Measurements from ENCODE around the gene ASPG. TPM values are rescaled to one million over a fixed set of nuclear protein-coding genes. Genes with fewer than 3 reads are reported as not detected.

ASPG gene
- total and polyA plus RNA-seq, 9 donors, result 0.37 to 2.5 (median 1.3) TPM

DNA sequence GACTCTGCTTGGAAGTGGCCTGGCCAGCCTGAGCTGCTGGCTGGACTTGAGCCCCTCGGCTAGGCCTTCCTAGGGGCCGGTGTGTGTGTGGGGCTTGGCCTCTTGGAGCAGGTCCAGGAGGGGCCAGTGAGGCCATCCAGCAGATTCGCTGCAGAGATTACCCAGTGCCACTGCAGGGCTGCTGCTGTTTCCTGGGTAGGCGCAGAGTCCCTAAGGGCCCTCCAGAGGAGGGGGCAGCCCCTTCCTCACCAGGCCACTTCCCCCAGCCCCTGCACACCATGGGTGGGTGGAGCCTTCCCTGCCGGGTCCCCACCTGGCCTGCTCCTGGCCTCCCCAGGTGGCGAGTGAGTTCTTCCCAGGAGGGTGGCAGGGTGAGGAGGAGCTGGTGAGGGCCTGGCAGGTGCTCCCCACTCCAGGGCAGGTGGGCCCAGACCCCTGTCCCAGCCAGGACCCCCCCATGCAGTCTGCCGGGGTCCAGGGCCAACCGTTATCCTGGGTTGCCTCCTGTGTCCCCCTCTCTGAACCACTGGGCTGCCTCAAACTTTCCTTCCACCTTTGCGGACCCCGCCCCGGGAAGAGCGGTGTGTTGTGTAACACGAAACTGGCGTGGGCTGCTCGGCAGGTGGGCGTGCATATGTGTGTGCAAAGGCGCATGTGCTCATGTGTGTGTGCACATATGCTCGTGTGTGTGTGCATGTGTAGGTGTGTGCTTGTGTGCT, 25.1 kb downstream of the ASPG start:
- no peak for DNase-seq
- H3K9me3 ChIP-seq (replicated peaks; ENCODE audit: control insufficient read depth, low read depth, low read length), result no peaks in the 10 kb centered on the region
- peaks cover 26% of the 10 kb centered on the region for H3K27me3 ChIP-seq (ENCODE audit: control insufficient read depth, insufficient read depth, low read length)
- no peak overlapping the region for H3K4me3 ChIP-seq (ENCODE audit: low read length)
- H3K27ac ChIP-seq (ENCODE audit: low read length), result no peak overlapping the region
- WGBS (ENCODE audit: insufficient coverage), result 43% methylated on average over 14 of the region's 18 CpGs
- no peaks in the 10 kb centered on the region for H3K36me3 ChIP-seq (ENCODE audit: control insufficient read depth, insufficient read depth, low read length)
- H3K4me1 ChIP-seq (ENCODE audit: control insufficient read depth, insufficient read depth, low read length), result peaks cover 8% of the 10 kb centered on the region

GRCh38 chr14:104111301-104112112, 26.0 kb downstream of the ASPG start:
- no peaks in the 10 kb centered on the region for H3K9me3 ChIP-seq (replicated peaks; ENCODE audit: control insufficient read depth, low read depth, low read length)
- no peak overlapping the region for H3K4me3 ChIP-seq (ENCODE audit: low read length)
- peaks cover 12% of the 10 kb centered on the region for H3K4me1 ChIP-seq (ENCODE audit: control insufficient read depth, insufficient read depth, low read length)
- H3K27ac ChIP-seq (ENCODE audit: low read length), result no peak overlapping the region
- 71% methylated on average over 14 of the region's 21 CpGs for WGBS (ENCODE audit: insufficient coverage)
- DNase-seq, result no peak
- peaks cover 35% of the 10 kb centered on the region for H3K27me3 ChIP-seq (ENCODE audit: control insufficient read depth, insufficient read depth, low read length)
- H3K36me3 ChIP-seq (ENCODE audit: control insufficient read depth, insufficient read depth, low read length), result no peaks in the 10 kb centered on the region

DNA sequence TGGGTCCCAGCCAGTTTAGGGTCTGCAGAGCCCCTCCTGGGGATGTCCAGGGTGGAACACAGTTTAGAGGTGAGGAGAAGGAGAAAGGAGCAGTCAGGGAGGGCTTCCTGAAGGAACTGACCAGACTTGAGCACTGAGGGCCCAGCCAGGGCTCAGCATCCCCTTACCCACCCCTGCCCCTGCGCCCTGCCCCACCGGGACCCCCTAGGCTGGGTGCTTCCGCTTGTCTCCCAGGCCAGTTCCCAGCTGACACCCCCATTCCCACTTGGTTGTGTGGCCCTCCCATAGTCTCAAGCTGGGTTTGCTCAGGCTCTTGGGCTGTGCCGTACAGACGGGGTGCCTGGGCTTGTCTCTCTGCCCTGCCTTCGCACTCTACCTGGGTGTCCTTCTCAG, 26.6 kb downstream of the ASPG start:
- Histone ChIP-seq H3K4me3 (ENCODE audit: low read length) (no peak overlapping the region), H3K27ac (ENCODE audit: low read length) (no peak overlapping the region), H3K9me3 (replicated peaks; ENCODE audit: control insufficient read depth, low read depth, low read length) (no peaks in the 10 kb centered on the region), H3K27me3 (ENCODE audit: control insufficient read depth, insufficient read depth, low read length) (peaks cover 36% of the 10 kb centered on the region), H3K36me3 (ENCODE audit: control insufficient read depth, insufficient read depth, low read length) (no peaks in the 10 kb centered on the region), H3K4me1 (ENCODE audit: control insufficient read depth, insufficient read depth, low read length) (peaks cover 13% of the 10 kb centered on the region)
- WGBS (ENCODE audit: insufficient coverage), result 86% methylated on average over 6 of the region's 6 CpGs
- DNase-seq, result no peak

DNA sequence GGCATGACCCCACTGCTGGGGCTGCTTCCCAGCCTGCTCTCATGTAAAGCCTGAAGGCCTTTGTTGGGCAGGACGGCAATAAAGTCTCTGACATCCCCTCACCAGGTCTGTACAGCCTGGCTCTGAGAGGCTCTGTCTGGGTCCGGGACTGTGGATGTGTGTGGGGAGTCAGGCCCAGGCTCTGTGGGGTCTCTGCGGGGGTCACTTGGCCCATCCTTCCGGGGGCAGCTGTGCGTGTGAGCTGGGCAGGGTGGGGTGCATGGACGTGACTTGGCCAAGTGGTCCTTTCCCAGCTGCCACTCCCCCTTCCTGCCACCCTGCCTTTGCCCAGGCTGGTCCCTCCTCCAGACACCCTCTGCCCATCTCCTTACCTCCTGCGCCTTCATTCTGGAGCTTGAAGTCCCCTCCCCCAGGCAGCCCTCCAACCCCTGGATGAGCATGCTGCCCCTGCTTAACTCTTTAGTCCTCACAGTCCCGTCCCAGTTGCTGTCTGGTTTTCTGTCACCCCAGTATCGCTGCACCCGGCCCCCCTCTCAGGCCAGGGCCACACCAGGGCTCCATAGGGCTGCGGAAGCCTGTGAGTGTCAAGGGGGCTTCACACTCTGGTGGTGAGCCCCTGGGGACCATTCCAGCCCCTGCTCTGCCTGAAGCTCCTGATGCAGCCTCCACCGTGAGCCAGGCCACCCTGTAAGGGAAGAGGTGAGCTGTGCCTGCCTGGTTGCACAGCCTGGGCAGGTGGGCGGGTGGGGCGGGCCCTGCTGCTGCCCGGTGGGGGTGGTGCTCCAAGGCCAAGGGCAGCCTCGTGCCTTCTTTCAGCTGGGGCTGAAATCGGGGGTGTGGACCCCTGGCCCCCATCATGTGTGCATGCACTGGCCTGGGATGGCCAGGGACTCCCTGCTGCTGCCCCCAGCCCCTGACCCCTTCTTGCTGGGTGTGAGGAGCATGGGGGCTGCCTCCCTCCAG, 27.4 kb downstream of the ASPG start:
- Histone ChIP-seq H3K27me3 (ENCODE audit: control insufficient read depth, insufficient read depth, low read length) (peaks cover 44% of the 10 kb centered on the region), H3K36me3 (ENCODE audit: control insufficient read depth, insufficient read depth, low read length) (no peaks in the 10 kb centered on the region), H3K27ac (ENCODE audit: low read length) (no peak overlapping the region), H3K4me3 (ENCODE audit: low read length) (no peak overlapping the region), H3K4me1 (ENCODE audit: control insufficient read depth, insufficient read depth, low read length) (peaks cover 13% of the 10 kb centered on the region), H3K9me3 (replicated peaks; ENCODE audit: control insufficient read depth, low read depth, low read length) (no peaks in the 10 kb centered on the region)
- 60% methylated on average over 14 of the region's 17 CpGs for WGBS (ENCODE audit: insufficient coverage)
- DNase-seq, result no peak

GRCh38 chr14:104113631-104114420, 28.3 kb downstream of the ASPG start:
- H3K27ac ChIP-seq (ENCODE audit: low read length), result no peak overlapping the region
- H3K4me3 ChIP-seq (ENCODE audit: low read length), result no peak overlapping the region
- 75% methylated on average over 14 of the region's 23 CpGs for WGBS (ENCODE audit: insufficient coverage)
- H3K9me3 ChIP-seq (replicated peaks; ENCODE audit: control insufficient read depth, low read depth, low read length), result no peaks in the 10 kb centered on the region
- DNase-seq, result no peak
- H3K36me3 ChIP-seq (ENCODE audit: control insufficient read depth, insufficient read depth, low read length), result no peaks in the 10 kb centered on the region
- peaks cover 51% of the 10 kb centered on the region for H3K27me3 ChIP-seq (ENCODE audit: control insufficient read depth, insufficient read depth, low read length)
- peaks cover 13% of the 10 kb centered on the region for H3K4me1 ChIP-seq (ENCODE audit: control insufficient read depth, insufficient read depth, low read length)

DNA sequence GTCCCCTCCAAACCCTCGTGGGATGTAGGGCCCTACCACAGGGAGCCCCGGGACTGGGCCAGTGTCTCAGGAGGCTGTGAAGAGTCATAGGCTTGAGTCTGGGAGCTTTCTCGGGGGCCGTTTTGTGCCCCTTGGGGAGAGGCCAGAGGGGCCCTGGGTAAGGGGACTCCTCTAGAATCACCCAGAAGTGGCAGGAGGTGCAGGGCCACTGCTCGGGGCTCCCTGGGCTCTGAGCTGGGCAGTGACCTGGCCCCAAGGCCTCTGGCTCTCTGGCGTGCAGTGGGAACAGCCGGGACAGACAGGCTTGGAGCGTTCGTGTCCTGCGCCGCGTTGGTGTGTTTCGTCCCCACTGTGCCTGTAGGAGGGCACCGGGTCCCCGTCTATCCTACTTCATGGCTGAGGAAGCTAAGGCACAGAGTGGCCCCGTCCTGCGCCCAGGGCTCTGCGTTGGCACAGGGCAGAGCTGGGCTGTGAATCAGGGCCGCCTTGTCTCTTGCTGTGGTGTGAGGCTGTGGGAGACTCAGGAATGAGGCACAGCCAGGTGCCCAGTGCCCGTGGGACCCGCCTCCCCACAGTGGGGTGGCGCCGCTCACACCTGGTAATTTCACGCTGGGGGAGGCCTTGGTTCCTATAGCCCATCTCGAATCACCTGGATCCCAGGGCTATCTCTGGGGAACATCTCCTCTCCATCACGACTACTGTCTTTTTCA, 29.1 kb downstream of the ASPG start:
- H3K27ac ChIP-seq (ENCODE audit: low read length), result no peak overlapping the region
- no peaks in the 10 kb centered on the region for H3K36me3 ChIP-seq (ENCODE audit: control insufficient read depth, insufficient read depth, low read length)
- 75% methylated on average over 22 of the region's 26 CpGs for WGBS (ENCODE audit: insufficient coverage)
- peaks cover 58% of the 10 kb centered on the region for H3K27me3 ChIP-seq (ENCODE audit: control insufficient read depth, insufficient read depth, low read length)
- H3K4me3 ChIP-seq (ENCODE audit: low read length), result no peak overlapping the region
- peaks cover 13% of the 10 kb centered on the region for H3K4me1 ChIP-seq (ENCODE audit: control insufficient read depth, insufficient read depth, low read length)
- no peak for DNase-seq
- H3K9me3 ChIP-seq (replicated peaks; ENCODE audit: control insufficient read depth, low read depth, low read length), result no peaks in the 10 kb centered on the region

- no peak overlapping the region for H3K27ac ChIP-seq (ENCODE audit: low read length)
- no peaks in the 10 kb centered on the region for H3K9me3 ChIP-seq (replicated peaks; ENCODE audit: control insufficient read depth, low read depth, low read length)
- peaks cover 64% of the 10 kb centered on the region for H3K27me3 ChIP-seq (ENCODE audit: control insufficient read depth, insufficient read depth, low read length)
- no peak for DNase-seq
- peaks cover 13% of the 10 kb centered on the region for H3K4me1 ChIP-seq (ENCODE audit: control insufficient read depth, insufficient read depth, low read length)
- 78% methylated on average over 9 of the region's 11 CpGs for WGBS (ENCODE audit: insufficient coverage)
- no peaks in the 10 kb centered on the region for H3K36me3 ChIP-seq (ENCODE audit: control insufficient read depth, insufficient read depth, low read length)
- no peak overlapping the region for H3K4me3 ChIP-seq (ENCODE audit: low read length)
Measured at GRCh38 chr14:104115131-104115600, 29.7 kb downstream of the ASPG start.

- WGBS (ENCODE audit: insufficient coverage), result 62% methylated on average over 7 of the region's 9 CpGs
- DNase-seq, result no peak
- peaks cover 7% of the 10 kb centered on the region for H3K4me1 ChIP-seq (ENCODE audit: control insufficient read depth, insufficient read depth, low read length)
- H3K36me3 ChIP-seq (ENCODE audit: control insufficient read depth, insufficient read depth, low read length), result no peaks in the 10 kb centered on the region
- H3K4me3 ChIP-seq (ENCODE audit: low read length), result no peak overlapping the region
- no peaks in the 10 kb centered on the region for H3K9me3 ChIP-seq (replicated peaks; ENCODE audit: control insufficient read depth, low read depth, low read length)
- H3K27me3 ChIP-seq (ENCODE audit: control insufficient read depth, insufficient read depth, low read length), result peaks cover 71% of the 10 kb centered on the region
- no peak overlapping the region for H3K27ac ChIP-seq (ENCODE audit: low read length)
Measured at GRCh38 chr14:104115691-104116287, 30.3 kb downstream of the ASPG start.
